ENCODE results near the gene ZNF317. TPM values are rescaled to one million over a fixed set of nuclear protein-coding genes. Genes with fewer than 3 reads are reported as not detected.

ZNF317 gene
- total and polyA plus RNA-seq, 4 donors, result 7.8 to 11.6 (median 10.5) TPM

DNA sequence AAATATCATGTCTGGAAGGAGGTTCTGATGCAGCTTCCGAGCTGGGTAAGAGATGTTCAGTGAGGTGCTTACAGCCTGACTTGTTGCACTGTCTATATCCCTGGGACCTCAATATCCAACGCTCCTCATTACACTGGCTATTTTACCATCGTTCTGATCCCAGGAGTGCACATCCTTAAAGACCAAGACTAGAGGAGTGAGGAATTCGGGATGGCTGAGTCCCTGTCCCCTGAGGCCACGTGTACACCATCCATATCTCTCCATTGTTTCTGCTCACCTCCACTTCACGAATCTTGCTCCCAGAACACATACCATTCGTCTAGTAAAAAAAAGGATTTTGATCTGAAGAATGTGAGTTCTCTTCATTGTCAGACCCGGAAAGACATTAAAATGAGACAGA lies 32.8 kb upstream of the ZNF317 start, which contains the start of gene OR7G2:
Gene OR7G2, minus strand, starts transcription at position 101 of the 400 bp plus-strand sequence. CDS start 4,232 bp downstream, outside the sequence.
- Histone ChIP-seq H3K27me3 (ENCODE audit: control insufficient read depth in 4 of 4, insufficient read depth in 4 of 4, low read length in 3 of 4) (peaks cover 0 to 3% (median 0%) of the 10 kb centered on the region in 4 donors), H3K9ac (ENCODE audit: low read depth in 1 of 2, low read length in 2 of 2) (no peak within 1 kb of the TSS), H3K4me3 (ENCODE audit: low read depth in 1 of 3, low read length in 3 of 3) (no peak within 1 kb of the TSS), H3K36me3 (ENCODE audit: control insufficient read depth in 4 of 4, insufficient read depth in 3 of 4, low read depth in 1 of 4, low read length in 3 of 4) (no peaks in the 10 kb centered on the region), H3K9me3 (ENCODE audit: control insufficient read depth in 4 of 4, low read length in 3 of 4) (peaks cover 0 to 2% (median 0%) of the 10 kb centered on the region in 4 donors), H3K27ac (ENCODE audit: low read depth in 1 of 2, low read length in 2 of 2) (no peak within 1 kb of the TSS), H3K4me1 (ENCODE audit: control insufficient read depth in 4 of 4, insufficient read depth in 4 of 4, low read length in 3 of 4) (no peaks in the 10 kb centered on the region)
- no peak for DNase-seq (ENCODE audit: low spot score)
- no peak for TF ChIP-seq SP1 (IDR thresholded peaks at IDR 0.05)
- no peak for TF ChIP-seq TAF1 (conservative IDR thresholded peaks at IDR 0.05)
- TF ChIP-seq, protein P1, sequence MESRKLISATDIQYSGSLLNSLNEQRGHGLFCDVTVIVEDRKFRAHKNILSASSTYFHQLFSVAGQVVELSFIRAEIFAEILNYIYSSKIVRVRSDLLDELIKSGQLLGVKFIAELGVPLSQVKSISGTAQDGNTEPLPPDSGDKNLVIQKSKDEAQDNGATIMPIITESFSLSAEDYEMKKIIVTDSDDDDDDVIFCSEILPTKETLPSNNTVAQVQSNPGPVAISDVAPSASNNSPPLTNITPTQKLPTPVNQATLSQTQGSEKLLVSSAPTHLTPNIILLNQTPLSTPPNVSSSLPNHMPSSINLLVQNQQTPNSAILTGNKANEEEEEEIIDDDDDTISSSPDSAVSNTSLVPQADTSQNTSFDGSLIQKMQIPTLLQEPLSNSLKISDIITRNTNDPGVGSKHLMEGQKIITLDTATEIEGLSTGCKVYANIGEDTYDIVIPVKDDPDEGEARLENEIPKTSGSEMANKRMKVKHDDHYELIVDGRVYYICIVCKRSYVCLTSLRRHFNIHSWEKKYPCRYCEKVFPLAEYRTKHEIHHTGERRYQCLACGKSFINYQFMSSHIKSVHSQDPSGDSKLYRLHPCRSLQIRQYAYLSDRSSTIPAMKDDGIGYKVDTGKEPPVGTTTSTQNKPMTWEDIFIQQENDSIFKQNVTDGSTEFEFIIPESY (IDR thresholded peaks at IDR 0.05), result no peak
- TF ChIP-seq FOXA1 (IDR thresholded peaks at IDR 0.05), result no peak
- TF ChIP-seq YY1 (IDR thresholded peaks at IDR 0.05), result no peak
- TF ChIP-seq, protein P2, sequence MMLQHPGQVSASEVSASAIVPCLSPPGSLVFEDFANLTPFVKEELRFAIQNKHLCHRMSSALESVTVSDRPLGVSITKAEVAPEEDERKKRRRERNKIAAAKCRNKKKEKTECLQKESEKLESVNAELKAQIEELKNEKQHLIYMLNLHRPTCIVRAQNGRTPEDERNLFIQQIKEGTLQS (IDR thresholded peaks at IDR 0.05), result no peak
- TF ChIP-seq JUND (IDR thresholded peaks at IDR 0.05), result no peak
- 57% methylated on average over 8 of the region's 8 CpGs for WGBS

DNA sequence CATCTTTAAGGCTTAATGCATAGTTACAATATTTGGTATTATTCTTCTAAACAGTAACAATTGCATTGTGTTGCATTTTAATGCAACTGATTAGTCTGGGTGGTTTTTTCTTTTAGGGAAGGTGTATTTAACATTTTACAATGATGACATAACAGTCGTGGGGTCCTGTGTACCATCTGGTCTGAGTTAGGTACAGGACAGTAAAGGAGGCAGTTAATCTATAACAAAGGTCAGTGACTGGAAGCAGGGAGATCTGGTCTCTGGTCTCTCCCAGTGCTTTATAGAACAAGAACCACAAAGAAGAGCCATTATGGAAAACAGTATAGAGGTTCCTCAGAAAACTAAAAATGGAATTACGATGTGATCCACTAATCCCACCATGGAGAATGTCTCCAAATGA lies 30.2 kb upstream of the ZNF317 start:
- no peak overlapping the region for H3K9ac ChIP-seq (ENCODE audit: low read depth in 1 of 2, low read length in 2 of 2)
- no peaks in the 10 kb centered on the region for H3K36me3 ChIP-seq (ENCODE audit: control insufficient read depth in 4 of 4, insufficient read depth in 3 of 4, low read depth in 1 of 4, low read length in 3 of 4)
- DNase-seq (ENCODE audit: low spot score), result no peak
- peaks cover 0 to under 1% (median 0%) of the 10 kb centered on the region in 4 donors for H3K9me3 ChIP-seq (ENCODE audit: control insufficient read depth in 4 of 4, low read length in 3 of 4)
- no peaks in the 10 kb centered on the region for H3K27me3 ChIP-seq (ENCODE audit: control insufficient read depth in 4 of 4, insufficient read depth in 4 of 4, low read length in 3 of 4)
- no peaks in the 10 kb centered on the region for H3K4me1 ChIP-seq (ENCODE audit: control insufficient read depth in 4 of 4, insufficient read depth in 4 of 4, low read length in 3 of 4)
- no peak overlapping the region for H3K27ac ChIP-seq (ENCODE audit: low read depth in 1 of 2, low read length in 2 of 2)
- 38% methylated on average over 2 of the region's 2 CpGs for whole genome bisulfite sequencing
- TF ChIP-seq HNF4A (conservative IDR thresholded peaks at IDR 0.05) (no peak), SP1 (IDR thresholded peaks at IDR 0.05) (no peak), NR2F2 (IDR thresholded peaks at IDR 0.05) (no peak), EGR1 (IDR thresholded peaks at IDR 0.05; ENCODE audit: low read depth in 2 of 2) (no peak), TAF1 (conservative IDR thresholded peaks at IDR 0.05) (no peak), GABPA (IDR thresholded peaks at IDR 0.05 in 1 of 2, conservative IDR thresholded peaks at IDR 0.05 in 1 of 2) (no peak), YY1 (IDR thresholded peaks at IDR 0.05) (no peak), JUND (IDR thresholded peaks at IDR 0.05) (no peak), RAD21 (IDR thresholded peaks at IDR 0.05) (no peak), FOXA1 (IDR thresholded peaks at IDR 0.05) (no peak), FOXA2 (IDR thresholded peaks at IDR 0.05) (no peak), RXRA (IDR thresholded peaks at IDR 0.05) (no peak)
- TF ChIP-seq, protein P2 (IDR thresholded peaks at IDR 0.05), result no peak
- TF ChIP-seq, protein P3, sequence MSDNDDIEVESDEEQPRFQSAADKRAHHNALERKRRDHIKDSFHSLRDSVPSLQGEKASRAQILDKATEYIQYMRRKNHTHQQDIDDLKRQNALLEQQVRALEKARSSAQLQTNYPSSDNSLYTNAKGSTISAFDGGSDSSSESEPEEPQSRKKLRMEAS (IDR thresholded peaks at IDR 0.05), result no peak
- TF ChIP-seq, protein P4, sequence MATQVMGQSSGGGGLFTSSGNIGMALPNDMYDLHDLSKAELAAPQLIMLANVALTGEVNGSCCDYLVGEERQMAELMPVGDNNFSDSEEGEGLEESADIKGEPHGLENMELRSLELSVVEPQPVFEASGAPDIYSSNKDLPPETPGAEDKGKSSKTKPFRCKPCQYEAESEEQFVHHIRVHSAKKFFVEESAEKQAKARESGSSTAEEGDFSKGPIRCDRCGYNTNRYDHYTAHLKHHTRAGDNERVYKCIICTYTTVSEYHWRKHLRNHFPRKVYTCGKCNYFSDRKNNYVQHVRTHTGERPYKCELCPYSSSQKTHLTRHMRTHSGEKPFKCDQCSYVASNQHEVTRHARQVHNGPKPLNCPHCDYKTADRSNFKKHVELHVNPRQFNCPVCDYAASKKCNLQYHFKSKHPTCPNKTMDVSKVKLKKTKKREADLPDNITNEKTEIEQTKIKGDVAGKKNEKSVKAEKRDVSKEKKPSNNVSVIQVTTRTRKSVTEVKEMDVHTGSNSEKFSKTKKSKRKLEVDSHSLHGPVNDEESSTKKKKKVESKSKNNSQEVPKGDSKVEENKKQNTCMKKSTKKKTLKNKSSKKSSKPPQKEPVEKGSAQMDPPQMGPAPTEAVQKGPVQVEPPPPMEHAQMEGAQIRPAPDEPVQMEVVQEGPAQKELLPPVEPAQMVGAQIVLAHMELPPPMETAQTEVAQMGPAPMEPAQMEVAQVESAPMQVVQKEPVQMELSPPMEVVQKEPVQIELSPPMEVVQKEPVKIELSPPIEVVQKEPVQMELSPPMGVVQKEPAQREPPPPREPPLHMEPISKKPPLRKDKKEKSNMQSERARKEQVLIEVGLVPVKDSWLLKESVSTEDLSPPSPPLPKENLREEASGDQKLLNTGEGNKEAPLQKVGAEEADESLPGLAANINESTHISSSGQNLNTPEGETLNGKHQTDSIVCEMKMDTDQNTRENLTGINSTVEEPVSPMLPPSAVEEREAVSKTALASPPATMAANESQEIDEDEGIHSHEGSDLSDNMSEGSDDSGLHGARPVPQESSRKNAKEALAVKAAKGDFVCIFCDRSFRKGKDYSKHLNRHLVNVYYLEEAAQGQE (IDR thresholded peaks at IDR 0.05), result no peak
- TF ChIP-seq, protein P1 (IDR thresholded peaks at IDR 0.05), result no peak
- TF ChIP-seq, protein P5, sequence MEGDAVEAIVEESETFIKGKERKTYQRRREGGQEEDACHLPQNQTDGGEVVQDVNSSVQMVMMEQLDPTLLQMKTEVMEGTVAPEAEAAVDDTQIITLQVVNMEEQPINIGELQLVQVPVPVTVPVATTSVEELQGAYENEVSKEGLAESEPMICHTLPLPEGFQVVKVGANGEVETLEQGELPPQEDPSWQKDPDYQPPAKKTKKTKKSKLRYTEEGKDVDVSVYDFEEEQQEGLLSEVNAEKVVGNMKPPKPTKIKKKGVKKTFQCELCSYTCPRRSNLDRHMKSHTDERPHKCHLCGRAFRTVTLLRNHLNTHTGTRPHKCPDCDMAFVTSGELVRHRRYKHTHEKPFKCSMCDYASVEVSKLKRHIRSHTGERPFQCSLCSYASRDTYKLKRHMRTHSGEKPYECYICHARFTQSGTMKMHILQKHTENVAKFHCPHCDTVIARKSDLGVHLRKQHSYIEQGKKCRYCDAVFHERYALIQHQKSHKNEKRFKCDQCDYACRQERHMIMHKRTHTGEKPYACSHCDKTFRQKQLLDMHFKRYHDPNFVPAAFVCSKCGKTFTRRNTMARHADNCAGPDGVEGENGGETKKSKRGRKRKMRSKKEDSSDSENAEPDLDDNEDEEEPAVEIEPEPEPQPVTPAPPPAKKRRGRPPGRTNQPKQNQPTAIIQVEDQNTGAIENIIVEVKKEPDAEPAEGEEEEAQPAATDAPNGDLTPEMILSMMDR (IDR thresholded peaks at IDR 0.05; ENCODE audit: low read depth, low read length, missing input control), result no peak
- H3K4me3 ChIP-seq (ENCODE audit: low read depth in 1 of 3, low read length in 3 of 3), result no peak overlapping the region
